AML-193 (cell line): ENCODE measurements around the gene PKD1.

Experiments used
- DNase-seq, 2 experiments: peaks; one replicate each; lab custom pipeline; 2025; lab: John Stamatoyannopoulos, UW

The PKD1 gene

DNA sequence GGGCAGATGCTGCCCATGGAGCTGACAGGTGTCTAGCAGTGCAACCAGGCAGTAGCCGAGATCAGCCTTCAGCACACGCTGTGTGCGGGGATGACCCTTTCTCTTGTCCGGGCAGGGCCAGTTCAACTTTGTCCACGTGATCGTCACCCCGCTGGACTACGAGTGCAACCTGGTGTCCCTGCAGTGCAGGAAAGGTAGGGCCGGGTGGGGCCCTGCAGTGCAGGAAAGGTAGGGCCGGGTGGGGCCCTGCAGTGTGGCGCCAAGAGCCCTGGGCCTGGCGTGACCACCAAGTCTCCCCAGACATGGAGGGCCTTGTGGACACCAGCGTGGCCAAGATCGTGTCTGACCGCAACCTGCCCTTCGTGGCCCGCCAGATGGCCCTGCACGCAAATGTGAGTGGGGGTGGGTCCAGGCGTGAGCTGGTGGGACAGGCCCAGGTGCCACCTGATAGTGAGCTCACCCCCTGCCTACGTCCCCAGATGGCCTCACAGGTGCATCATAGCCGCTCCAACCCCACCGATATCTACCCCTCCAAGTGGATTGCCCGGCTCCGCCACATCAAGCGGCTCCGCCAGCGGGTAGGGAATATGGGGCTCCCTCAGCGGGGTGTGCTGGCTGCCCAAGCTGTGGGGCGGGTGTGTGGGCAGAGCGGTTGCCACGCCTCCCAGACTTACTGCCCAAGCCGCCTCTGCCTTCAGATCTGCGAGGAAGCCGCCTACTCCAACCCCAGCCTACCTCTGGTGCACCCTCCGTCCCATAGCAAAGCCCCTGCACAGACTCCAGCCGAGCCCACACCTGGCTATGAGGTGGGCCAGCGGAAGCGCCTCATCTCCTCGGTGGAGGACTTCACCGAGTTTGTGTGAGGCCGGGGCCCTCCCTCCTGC is 47.7 kb downstream of the PKD1 start:
- DNase-seq, result no peak

DNA sequence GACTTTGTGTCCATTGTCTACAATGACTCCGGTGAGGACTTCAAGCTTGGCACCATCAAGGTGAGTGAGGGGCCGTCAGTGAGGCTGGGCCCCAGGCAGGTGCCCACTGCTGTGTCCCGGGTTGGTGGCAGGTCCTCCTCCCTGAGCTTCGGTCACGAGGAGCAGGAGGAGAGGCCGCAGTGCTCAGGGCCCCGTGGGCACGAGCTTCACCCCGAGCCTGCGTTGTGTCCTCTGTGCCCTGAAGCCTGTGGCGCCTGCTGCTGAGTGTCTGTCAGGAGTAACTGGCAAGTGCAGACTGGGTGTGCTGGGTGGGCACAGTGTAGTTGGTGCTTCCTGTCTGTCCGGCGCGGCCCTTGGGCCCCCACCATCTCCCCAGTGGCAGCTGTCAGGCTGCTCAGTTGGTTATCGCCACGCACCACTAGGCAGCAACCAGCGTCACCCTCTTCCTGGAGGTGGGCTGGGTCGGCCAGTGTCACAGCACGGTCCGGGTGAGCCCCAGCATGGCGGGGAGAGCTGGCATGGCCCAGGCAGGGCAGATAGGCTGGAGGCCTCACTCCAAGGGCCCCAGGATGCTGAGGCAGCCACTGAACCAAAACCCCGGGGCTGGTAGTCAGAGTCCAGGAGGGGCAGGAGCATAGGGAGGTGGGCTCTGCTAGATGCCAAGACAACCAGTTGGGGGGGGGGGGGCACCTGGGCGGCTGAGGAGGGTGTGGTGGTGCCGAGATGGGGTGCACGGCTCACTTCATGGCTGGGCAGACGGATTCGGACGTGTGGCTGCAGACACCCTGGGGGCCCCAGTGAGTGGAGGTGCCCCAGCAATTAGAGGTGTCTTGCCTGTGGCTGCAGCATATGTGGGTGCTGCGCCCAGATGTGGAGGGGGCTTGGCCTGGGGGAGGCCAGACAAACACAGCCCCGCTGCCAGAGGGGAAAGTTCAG is 48.6 kb downstream of the PKD1 start:
- no peak for DNase-seq

DNA sequence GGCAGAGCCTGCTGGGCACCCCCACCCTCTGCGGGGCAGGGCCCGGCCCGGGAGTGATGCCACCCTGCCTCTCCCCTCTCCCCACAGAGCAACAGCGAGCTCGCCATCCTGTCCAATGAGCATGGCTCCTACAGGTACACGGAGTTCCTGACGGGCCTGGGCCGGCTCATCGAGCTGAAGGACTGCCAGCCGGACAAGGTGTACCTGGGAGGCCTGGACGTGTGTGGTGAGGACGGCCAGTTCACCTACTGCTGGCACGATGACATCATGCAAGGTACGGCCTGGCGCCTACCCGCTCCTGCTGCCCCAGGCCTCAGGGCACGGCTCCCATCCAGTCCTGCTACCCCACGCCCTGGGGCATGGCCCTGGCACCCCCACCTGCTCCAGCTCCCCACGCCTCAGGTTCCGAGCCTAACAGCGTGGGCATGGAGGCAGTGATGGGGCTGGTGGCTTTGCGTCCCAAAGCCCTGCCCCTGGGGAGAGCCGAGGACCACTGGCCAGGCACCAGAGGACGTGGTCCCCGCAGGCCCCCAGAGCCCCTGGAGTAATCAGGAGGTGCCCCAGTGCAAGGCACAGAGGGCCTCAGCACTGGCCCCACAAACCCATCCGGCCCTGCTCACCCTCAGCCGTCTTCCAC is 49.5 kb downstream of the PKD1 start:
- no peak for DNase-seq

DNA sequence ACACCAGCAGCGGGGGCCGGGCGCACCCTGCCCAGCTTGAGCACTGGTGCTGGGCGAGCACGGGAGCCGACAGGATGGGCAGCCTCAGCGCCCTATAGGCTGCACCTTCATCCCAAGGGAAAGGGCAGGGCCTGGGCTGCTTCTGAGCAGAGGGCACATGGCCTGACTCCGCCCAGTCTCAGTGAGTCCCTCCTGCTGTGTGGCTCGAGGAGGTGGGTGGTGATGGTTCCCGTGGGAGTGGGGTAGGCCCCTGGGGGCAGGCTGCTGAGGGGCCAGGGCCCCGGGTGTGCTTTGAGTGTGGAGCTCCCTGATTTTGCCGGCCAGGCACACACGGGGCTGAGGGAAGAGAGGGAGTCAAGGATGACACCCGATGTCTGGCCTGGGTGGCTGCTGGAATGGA is 50.0 kb downstream of the PKD1 start:
- DNase-seq, result no peak

DNA sequence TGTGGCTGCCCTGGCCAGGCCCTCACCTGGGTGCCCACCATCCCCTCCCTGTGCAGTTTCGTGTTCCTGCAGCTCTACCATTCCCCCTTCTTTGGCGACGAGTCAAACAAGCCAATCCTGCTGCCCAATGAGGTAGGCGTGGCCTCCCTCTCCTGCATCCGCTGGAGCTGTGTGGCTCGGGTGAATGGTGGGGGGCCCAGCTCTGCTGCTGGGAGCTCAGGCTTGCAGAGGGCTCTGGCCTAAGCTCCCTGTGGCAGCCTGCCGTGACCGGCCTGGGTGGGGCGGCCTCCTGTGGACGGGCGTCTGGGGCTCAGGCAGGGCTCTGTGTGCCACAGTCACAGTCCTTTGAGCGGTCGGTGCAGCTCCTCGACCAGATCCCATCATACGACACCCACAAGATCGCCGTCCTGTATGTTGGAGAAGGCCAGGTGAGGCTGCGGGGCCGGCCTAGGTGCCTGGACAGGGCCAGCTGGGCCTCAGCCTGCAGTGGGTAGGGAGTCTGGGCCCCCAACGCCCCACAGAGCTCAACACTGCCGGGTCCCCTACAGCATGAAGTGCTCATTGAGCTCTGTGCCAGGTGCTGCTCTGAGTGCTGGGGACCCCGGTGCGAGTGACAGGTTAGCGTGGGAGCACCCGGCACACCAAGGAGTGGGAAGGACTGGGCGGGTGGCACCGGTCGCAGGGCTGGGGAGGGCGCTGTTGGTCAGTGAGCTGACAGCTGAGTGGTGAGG is 50.6 kb downstream of the PKD1 start:
- DNase-seq, result no peak

DNA sequence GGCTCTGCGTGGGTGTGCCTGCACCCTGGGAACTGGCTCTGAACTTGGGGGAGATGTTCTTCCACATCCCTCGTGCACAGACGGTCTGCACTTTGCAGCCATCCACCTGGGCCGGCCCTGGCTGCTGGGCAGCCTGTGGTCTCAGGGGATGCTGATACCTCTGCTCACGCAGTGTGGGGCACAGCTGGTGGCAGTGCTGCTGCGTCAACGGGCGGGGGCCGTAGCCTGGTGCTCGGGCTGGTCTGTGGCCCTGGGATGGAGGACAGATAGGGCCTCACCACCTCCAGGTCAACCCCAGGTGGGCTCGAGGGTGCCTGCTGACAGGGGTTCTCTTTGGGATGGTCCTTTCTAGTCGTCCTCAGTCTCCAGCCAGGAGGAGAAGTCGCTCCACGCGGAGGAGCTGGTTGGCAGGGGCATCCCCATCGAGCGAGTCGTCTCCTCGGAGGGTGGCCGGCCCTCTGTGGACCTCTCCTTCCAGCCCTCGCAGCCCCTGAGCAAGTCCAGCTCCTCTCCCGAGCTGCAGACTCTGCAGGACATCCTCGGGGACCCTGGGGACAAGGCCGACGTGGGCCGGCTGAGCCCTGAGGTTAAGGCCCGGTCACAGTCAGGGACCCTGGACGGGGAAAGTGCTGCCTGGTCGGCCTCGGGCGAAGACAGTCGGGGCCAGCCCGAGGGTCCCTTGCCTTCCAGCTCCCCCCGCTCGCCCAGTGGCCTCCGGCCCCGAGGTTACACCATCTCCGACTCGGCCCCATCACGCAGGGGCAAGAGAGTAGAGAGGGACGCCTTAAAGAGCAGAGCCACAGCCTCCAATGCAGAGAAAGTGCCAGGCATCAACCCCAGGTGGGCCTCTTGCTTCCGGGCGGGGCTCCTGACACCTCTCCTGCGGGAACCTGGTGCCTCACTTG is 51.6 kb downstream of the PKD1 start:
- DNase-seq, result no peak

DNA sequence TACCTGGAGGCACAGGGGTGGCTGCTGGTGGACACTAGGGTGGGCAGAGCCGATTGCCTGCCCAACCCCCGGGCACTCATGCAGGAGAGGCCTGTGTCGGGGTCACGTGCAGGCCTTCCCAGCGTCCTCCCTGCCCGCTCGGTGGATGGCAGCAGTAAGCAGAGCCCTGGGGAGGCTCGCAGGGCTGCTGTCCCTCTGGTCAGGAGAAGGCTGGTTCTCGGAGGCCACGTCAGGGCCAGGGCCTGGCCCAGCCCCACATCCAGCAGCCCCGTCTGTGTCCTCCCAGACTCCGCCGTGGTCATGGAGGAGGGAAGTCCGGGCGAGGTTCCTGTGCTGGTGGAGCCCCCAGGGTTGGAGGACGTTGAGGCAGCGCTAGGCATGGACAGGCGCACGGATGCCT is 52.3 kb downstream of the PKD1 start:
- DNase-seq, result no peak

DNA sequence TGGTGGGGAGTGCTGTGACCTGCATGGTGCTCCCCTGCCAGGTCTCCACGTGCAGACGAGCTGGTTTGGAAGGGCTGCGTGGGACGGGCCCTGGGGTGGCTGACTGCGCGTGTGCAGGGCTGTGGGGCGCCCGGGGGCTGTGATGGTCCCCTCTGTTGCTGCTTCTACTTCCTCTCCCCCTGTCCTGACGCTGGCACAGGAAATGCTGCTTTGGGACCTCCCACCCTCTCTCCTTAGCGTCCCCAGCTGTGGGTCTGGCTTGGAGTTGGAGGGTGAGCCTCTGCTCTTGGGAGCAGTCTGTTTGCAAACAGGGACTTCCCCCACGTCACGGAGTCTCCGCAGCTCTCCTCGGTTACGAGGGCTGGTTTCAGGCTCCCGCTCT is 52.7 kb downstream of the PKD1 start:
- no peak for DNase-seq

DNA sequence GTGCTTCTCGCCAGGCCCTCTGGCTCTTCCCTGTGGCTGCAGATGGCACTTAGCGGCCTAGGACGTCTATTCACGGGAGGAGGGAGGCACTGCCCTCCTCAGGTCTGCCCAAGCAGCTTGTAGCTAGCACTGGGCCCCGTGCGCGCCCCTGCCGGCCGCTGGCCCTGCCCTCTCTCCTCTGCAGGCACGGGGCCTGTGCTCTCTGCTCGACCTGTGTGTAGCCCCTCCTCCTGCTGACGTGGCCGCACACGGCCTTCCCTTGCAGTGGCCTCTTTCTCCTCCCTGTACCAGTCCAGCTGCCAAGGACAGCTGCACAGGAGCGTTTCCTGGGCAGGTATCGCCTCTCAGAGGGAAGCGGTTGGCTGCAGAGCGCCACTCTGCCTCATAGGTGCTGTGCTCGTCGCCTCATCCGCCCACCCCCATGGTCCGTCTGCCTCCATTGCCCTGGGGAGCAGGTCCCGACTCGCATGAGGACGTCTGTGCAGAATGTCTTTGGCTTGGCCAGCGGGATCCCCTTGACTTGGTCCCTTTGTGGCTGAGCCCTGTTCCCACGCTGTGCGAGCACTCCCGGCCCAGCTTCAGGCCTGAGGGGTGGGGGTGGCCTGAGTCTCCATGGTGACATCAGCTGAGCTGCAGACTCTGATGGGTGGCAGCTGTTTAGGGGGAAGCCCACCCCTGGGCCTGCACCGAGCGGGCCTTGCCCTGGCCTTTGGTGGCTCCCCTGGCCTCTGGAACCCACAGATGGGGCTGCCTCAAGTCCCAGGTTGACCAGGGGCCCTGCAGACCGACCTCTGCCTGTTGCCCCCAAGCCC is 53.3 kb downstream of the PKD1 start:
- DNase-seq, result no peak

DNA sequence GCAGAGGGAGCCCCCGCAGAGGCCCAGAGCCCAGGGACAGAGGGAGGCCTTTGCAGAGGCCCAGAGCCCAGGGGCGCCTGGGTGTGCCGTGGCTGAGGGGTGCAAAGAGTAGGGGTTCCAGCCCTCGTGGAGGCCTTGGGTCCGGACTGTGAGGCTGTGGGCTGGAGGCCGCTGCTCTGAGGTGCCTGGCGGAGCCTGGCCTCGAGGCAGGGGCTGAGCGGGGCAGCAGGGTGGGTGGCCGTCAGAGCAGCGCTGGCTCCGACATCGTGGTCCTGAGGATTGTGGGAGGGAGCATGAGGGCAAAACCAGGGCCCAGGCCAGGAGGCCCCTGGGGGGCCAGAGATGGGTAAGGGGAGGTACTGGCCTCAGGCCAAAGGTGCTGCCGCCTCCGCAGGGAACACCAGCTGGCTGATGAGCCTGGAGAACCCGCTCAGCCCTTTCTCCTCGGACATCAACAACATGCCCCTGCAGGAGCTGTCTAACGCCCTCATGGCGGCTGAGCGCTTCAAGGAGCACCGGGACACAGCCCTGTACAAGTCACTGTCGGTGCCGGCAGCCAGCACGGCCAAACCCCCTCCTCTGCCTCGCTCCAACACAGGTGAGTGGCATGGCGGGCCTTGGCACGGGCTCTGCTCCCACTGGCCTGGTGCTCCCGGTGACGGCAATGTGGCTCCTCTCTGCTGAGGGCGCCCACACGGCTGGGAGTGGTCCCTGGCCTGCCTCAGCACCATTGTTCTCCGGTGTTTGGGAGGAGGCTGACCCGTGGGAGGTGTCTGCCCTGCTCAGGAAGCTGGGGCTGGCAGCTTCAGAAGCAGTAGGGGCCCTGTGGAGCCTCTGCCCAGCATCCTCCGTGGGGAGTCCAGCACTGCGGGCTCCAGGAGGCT is 54.3 kb downstream of the PKD1 start:
- no peak for DNase-seq

DNA sequence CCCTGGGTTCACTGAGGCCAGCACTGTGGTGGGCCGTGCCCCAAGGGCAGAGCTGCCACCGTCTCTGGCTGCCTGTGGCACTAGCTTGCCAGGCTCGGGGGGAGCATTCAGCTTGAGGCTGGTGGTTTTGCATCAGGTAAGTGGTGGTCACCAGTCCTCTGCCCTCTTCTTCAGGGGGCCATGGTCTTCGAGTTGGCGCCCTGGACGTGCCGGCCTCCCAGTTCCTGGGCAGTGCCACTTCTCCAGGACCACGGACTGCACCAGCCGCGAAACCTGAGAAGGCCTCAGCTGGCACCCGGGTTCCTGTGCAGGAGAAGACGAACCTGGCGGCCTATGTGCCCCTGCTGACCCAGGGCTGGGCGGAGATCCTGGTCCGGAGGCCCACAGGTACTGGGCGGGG is 55.7 kb downstream of the PKD1 start:
- no peak for DNase-seq

DNA sequence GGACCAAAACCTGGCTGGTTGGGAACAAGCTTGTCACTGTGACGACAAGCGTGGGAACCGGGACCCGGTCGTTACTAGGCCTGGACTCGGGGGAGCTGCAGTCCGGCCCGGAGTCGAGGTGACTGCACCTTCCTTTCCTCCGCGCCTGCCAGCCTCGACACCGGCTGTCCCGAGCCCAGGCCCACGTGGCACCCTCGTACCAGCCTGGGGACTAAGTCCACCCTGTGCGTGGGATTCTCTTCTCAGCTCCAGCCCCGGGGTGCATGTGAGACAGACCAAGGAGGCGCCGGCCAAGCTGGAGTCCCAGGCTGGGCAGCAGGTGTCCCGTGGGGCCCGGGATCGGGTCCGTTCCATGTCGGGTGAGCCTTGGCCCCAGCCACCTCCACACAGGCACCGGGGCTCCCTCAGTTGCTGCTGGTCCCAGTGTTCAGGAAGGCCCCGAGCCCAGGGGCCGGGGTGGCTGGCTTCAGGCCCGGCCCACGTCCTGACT is 56.3 kb downstream of the PKD1 start:
- DNase-seq, result no peak

DNA sequence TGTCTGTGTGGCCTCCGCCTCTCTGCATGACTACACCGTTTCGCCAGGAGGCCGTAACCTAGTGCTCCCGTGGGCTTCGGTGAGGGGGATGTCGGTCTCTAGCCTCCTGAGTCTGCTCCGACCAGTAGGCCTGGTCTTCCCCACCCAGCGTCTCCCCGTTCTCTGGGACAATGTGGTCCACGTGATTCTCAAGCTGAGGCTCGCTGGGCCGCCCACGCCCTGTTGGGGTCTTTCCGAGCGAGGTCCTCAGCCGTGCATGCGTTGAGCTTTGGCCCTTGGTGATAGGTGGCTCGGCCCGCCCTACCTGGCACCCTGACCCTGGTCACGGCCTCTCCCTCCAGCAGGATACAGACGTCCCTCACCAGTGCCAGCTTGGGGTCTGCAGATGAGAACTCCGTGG is 57.0 kb downstream of the PKD1 start:
- no peak for DNase-seq

DNA sequence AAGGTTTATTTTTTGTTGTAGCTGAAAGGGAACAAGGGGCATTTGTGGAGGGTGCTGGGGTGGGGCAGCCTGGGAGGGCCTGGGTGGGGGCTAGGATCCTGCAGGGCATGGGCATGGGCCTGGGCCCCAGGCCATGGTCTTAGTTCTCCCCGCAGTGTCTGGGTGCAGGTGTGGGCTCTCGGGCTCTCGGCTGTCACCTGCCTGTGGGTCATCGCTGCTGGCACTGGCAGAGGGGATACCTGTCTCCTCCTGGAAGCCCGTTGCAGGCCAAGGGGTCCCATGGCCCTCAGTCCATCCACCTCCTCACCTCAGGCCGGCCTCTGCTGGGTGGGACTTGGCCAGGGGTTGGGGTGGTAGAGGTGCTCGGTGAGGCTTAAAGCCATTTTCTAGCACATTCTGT is 57.6 kb downstream of the PKD1 start:
- DNase-seq, result no peak

DNA sequence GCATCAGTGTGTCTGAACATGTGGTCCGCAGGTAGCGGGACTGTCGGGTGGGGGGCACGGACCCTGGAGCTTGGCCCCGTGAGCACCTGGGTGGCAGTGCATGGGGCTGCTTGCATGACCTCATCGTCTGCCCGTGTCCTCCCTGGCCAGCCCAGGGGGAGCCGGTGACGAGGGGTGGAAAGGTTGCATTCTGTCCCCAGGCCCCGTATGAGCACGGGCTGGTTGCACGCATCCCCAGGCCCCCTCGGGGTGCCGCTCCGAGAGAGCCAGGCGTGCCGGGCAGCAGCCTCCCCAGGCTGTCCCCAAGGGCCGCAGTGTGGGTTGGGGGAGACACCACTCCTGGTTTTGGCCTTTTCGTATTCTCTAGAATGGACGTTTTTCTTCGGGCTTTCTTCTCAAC is 58.0 kb downstream of the PKD1 start:
- no peak for DNase-seq

DNA sequence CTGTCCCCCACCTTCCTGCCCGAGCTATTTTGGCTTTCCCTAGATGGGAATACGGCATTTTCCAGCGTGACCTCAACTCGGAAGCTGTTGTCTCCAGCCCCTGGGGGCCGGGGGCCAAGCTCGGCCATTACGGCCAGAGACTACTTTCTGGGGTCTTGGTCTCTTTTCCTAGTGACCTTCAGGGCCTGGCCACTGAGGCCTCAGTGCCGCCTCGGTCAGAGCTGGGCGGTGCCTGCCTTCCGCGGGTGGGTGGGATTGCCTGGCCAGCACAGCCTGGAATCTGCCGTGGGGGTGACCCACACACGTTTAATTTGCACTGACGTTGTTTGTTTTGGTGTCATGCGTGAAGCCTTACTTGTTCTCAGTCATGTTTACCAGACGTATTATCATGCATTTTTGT is 58.7 kb downstream of the PKD1 start:
- DNase-seq, result no peak

DNA sequence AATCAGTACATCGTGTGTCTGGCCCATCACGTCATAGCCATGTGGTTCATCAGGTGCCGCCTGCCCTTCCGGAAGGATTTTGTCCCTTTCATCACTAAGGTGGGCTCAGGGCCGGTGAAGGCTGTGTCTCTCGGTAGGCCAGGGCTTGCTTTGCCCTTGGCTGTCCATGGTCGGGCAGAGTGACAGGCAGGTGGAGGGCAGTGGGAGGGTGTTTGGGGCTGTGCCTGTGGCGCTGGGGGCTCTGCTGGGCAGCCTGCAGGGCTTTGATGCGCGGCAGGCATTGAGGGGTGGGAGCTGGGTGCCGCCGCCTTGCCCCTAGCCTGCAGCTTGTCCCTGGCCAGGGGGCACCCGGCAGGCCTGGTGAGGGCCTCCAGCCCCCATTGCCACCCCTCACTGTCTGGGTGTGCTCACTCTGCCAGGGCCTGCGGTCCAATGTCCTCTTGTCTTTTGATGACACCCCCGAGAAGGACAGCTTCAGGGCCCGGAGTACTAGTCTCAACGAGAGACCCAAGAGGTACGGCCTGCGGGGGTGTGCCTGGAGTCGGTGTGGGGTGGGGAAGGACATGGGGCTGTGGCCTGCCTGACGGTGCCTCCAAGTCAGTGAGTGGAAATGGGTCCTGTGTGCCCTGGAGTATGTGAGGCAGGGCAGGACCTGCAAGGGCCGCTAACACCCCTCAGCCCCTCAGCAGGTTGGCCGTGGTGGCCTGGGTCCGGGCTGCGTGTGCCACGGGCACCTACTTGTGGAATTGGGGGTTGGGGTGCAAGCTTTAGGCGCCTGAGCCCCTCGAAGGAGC is 59.4 kb downstream of the PKD1 start:
- no peak for DNase-seq

DNA sequence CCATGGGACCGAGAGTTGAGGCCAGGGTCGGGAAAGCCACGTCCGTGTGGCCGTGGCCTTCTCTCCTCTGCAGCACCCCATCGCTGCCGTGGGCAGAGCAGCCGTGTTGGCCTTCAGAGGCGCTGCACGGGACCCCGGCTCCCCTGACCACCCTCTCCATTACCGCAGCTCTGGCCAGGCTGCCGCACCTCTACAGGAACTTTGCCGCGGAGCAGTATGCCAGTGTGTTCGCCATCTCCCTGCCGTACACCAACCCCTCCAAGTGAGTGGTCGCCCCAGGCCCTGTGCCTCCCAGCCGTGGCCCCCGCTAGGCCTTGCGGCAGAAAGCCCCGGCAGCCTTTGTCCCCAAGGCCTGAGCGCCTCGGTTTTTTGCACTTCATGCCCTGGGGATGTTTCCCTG is 60.1 kb downstream of the PKD1 start:
- DNase-seq, result no peak
